CD4-positive, alpha-beta memory T cell (primary cell): ENCODE data around the gene GLS. TPM values are rescaled to one million over a fixed set of nuclear protein-coding genes. Genes with fewer than 3 reads are reported as not detected.
A peak's percentile ranks its signal among the peaks of the same experiment; 100 is the strongest.
"Not testable (repeated sequence)": the region's sequence is repeated elsewhere in the genome, so short reads cannot be mapped to it uniquely, and the experiment has no call there.

Source experiments
- CTCF ChIA-PET: fragments of 350-600 bp; sonication (Branson Sonifier 250); formaldehyde crosslinking; loops from one replicate; lab custom pipeline; 2021; ENCODE audit warnings: inconsistent platforms; ENCODE audit not compliant: partially characterized antibody; lab: Charles Lee
- POLR2A ChIA-PET: fragments of 350-600 bp; sonication (Branson Sonifier 250); formaldehyde crosslinking; loops from one replicate; lab custom pipeline; 2021; ENCODE audit not compliant: partially characterized antibody; lab: Charles Lee
- DNase-seq, 5 donors: peaks; one replicate each; pipeline versions ENCODE4 v3.0.0 to v3.0.0-alpha.2; 2020 to 2022; ENCODE audit warnings: mixed read lengths in 1 of 5
- H3K27ac ChIP-seq: one replicate; pipeline ENCODE4 v1.7.0; 2013; ENCODE audit warnings: low read depth, low read length
- H3K27me3 ChIP-seq: 2 replicates; pipeline ENCODE4 v1.7.0; 2013; ENCODE audit warnings: mild to moderate bottlenecking, low read length, moderate library complexity; ENCODE audit not compliant: insufficient read depth
- H3K36me3 ChIP-seq: 2 replicates; pipeline ENCODE4 v1.7.0; 2013; ENCODE audit warnings: mild to moderate bottlenecking, low read length, moderate library complexity; ENCODE audit not compliant: insufficient read depth
- H3K4me1 ChIP-seq: 2 replicates; pipeline ENCODE4 v1.7.0; 2013; ENCODE audit warnings: mild to moderate bottlenecking, low read length, moderate library complexity; ENCODE audit not compliant: insufficient read depth
- H3K4me3 ChIP-seq, 2 donors: one replicate each; pipeline ENCODE4 v1.7.0; 2013; ENCODE audit warnings: low read length in 2 of 2, mild to moderate bottlenecking in 1 of 2
- H3K9me3 ChIP-seq, 2 donors: one replicate each; pipeline ENCODE4 v1.7.0; 2013; ENCODE audit warnings: low read length in 2 of 2, control low read depth in 1 of 2; ENCODE audit not compliant: control insufficient read depth in 1 of 2
- H3K27ac Mint-ChIP-seq, 7 donors: one replicate each; pipeline ENCODE4 v1.8.0; 2020 to 2021; ENCODE audit warnings: mixed read lengths in 7 of 7, mild to moderate bottlenecking in 6 of 7, inconsistent platforms in 3 of 7, moderate library complexity in 3 of 7
- H3K27me3 Mint-ChIP-seq, 2 donors: one replicate each; pipeline ENCODE4 v1.8.0; 2020 to 2021; ENCODE audit warnings: mixed read lengths in 2 of 2
- H3K36me3 Mint-ChIP-seq, 2 donors: one replicate each; pipeline ENCODE4 v1.8.0; 2020 to 2021; ENCODE audit warnings: mixed read lengths in 2 of 2, inconsistent platforms in 1 of 2, mild to moderate bottlenecking in 1 of 2
- H3K4me1 Mint-ChIP-seq, 4 donors: one replicate each; pipeline ENCODE4 v1.8.0; 2020 to 2021; ENCODE audit warnings: mixed read lengths in 4 of 4, mild to moderate bottlenecking in 1 of 4
- H3K4me3 Mint-ChIP-seq, 8 donors: one replicate each; pipeline ENCODE4 v1.8.0; 2020 to 2021; ENCODE audit warnings: mixed read lengths in 8 of 8, mild to moderate bottlenecking in 7 of 8, moderate library complexity in 6 of 8, inconsistent platforms in 3 of 8
- H3K9me3 Mint-ChIP-seq, 8 donors: one replicate each; pipeline ENCODE4 v1.8.0; 2020 to 2021; ENCODE audit warnings: mixed read lengths in 8 of 8, mild to moderate bottlenecking in 5 of 8, inconsistent platforms in 3 of 8, moderate library complexity in 1 of 8
- intact Hi-C: fragments of 100-400 bp; cut with micrococcal nuclease; formaldehyde crosslinking; loops from one replicate; pipeline ENCODE4 v1.15.1; 2023
- polyA plus RNA-seq, 2 donors: library from polyadenylated mRNA; unstranded; fragments of 300-500 nt; fragmentation: Illumina TruSeq; gene quantifications; one replicate each; pipeline ENCODE4 v1.2.3, GENCODE V29; 2021
- total RNA-seq, 2 experiments: library from RNA; stranded (reverse); gene quantifications; one replicate each; pipeline ENCODE4 v1.2.3, GENCODE V29; 2021

The GLS gene
- total and polyA plus RNA-seq, 4 experiments from 2014 or later = 27.0 to 208 (median 132) TPM

- H3K4me3 ChIP-seq = peak overlapping the region; percentile 62 to 94
- peak overlapping the region; percentile 93 for H3K27ac ChIP-seq
- no peaks in the 10 kb centered on the region for H3K9me3 ChIP-seq
- ChIA-PET CTCF (interaction anchor here (1.0 to 3.3 kb wide), 6 partner anchors 10 to 140 kb away, joined by 3 to 27 read pairs (median 4); partner anchors contain the start of gene STAT1), POLR2A (interaction anchor here (0.6 to 7.3 kb wide), 35 partner anchors 9 to 1120 kb away, joined by 3 to 94 read pairs (median 6); partner anchors contain the start of genes MFSD6, NAB1, NABP1 and NEMP2)
- H3K4me3 Mint-ChIP-seq = peak overlapping the region; percentile 88 to 98 (median 96)
- no peaks in the 10 kb centered on the region for H3K27me3 ChIP-seq
- H3K27ac Mint-ChIP-seq = peak overlapping the region; percentile 94 to 99 (median 98)
- no peaks in the 10 kb centered on the region for H3K27me3 Mint-ChIP-seq
- H3K9me3 Mint-ChIP-seq = peaks cover 0 to 5% (median 0%) of the 10 kb centered on the region in 8 donors
- DNase-seq = no peak
- peaks cover 29 to 62% (median 43%) of the 10 kb centered on the region in 4 donors for H3K4me1 Mint-ChIP-seq
- intact Hi-C loops = loop anchor here (1.0 to 5.0 kb wide), 5 partner anchors 8 to 1100 kb away; partner anchors contain the start of genes NEMP2, ORMDL1, PMS1 and STAT4
- H3K36me3 Mint-ChIP-seq = peaks cover 7 to 31% of the 10 kb centered on the region in 2 donors
- peaks cover 53% of the 10 kb centered on the region for H3K4me1 ChIP-seq
- H3K36me3 ChIP-seq = no peaks in the 10 kb centered on the region
These were observed 1.8 kb downstream of the GLS start for GRCh38 chr2:190882411-190882766.

DNA sequence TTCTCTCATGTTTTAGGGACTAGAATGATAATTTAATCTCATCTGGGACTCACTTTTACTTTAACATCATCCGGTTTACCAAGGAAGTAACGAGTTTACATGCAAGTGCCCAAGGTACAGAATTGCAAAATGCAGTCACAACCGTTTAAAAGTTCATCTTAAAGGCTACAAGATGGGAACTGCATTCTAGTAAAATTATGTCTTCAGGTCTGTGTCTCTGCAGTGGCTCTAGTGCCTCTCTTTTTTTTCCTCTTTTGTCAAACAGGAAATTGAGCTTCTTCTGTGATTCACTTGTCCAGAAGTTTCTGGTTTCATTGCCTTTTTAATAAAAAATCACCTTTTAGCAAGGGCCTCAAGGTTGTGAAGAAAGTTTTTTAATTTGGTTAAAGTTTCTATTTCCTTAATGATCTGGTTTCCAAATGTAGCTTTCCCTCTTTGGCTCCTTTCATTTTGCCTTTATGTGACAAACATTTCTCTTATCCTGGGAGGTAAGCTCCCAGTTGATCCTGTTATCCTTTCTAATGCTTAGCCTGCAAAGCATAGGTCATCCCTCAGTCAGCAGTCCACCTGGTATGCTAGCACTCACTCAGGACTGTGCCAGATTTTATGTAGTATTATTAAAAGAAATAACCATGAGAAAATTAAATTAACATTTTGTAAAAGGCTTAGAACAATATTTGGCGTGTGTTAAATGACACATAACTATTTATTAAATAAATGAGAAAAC is 2.4 kb downstream of the GLS start:
- intact Hi-C loops = loop anchor here (1.0 to 5.0 kb wide), 5 partner anchors 7 to 1101 kb away; partner anchors contain the start of genes NEMP2, ORMDL1, PMS1 and STAT4
- peak in 1 of 5 donors; percentile 28 for DNase-seq
- Mint-ChIP-seq H3K4me1 (peaks cover 35 to 62% (median 46%) of the 10 kb centered on the region in 4 donors), H3K27me3 (no peaks in the 10 kb centered on the region), H3K36me3 (peaks cover 7 to 31% of the 10 kb centered on the region in 2 donors), H3K4me3 (peak overlapping the region; percentile 88 to 98 (median 96)), H3K9me3 (peaks cover 0 to 5% (median 0%) of the 10 kb centered on the region in 8 donors), H3K27ac (peak overlapping the region; percentile 94 to 99 (median 98))
- H3K9me3 ChIP-seq = no peaks in the 10 kb centered on the region
- H3K27me3 ChIP-seq = no peaks in the 10 kb centered on the region
- POLR2A ChIA-PET = interaction anchor here (0.6 to 7.3 kb wide), 21 partner anchors 9 to 1120 kb away, joined by 3 to 94 read pairs (median 11); partner anchors contain the start of genes NABP1, OSGEPL1, STAT1 and STAT4
- H3K27ac ChIP-seq = peak overlapping the region; percentile 93
- H3K36me3 ChIP-seq = no peaks in the 10 kb centered on the region
- peak overlapping the region; percentile 62 to 94 for H3K4me3 ChIP-seq
- CTCF ChIA-PET = interaction anchor here (1.2 to 3.3 kb wide), 4 partner anchors 10 to 132 kb away, joined by 3 to 27 read pairs (median 7); partner anchors contain the start of gene STAT1
- peaks cover 60% of the 10 kb centered on the region for H3K4me1 ChIP-seq

DNA sequence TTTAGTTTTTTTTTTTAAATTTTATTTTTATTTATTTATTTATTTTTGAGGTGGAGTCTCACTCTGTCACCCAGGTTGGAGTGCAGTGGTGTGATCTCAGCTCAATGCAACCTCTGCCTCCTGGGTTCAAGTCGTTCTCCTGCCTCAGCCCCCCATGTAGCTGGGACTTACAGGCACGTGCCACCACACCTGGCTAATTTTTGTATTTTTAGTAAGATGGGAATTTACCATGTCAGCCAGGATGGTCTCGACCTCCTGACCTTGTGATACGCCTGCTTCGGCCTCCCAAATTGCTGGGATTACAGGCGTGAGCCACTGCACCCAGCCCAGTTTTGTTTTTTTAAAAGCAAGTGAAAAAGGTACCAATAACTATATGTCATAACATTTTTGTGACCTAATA is 5.2 kb downstream of the GLS start:
- DNase-seq, H3K27ac ChIP-seq, H3K27me3 ChIP-seq, H3K4me3 ChIP-seq, H3K27me3 Mint-ChIP-seq, H3K9me3 ChIP-seq, H3K9me3 Mint-ChIP-seq, intact Hi-C loops, H3K36me3 ChIP-seq: not testable (repeated sequence)
- H3K4me1 ChIP-seq = peaks cover 80% of the 10 kb centered on the region
- POLR2A ChIA-PET = interaction anchor here (0.8 to 1.5 kb wide), 4 partner anchors 13 to 82 kb away, joined by 3 to 5 read pairs (median 4); no protein-coding TSS in a partner anchor
- peaks cover 47 to 79% (median 61%) of the 10 kb centered on the region in 4 donors for H3K4me1 Mint-ChIP-seq
- H3K27ac Mint-ChIP-seq = peak overlapping the region in 1 of 7 donors; percentile 12
- H3K4me3 Mint-ChIP-seq = peak overlapping the region in 7 of 8 donors; percentile 21 to 63 (median 47)
- CTCF ChIA-PET = interaction anchor here (0.7 to 7.6 kb wide), 4 partner anchors 13 to 128 kb away, joined by 3 to 62 read pairs (median 3); partner anchors contain the start of gene STAT1
- peaks cover 7 to 33% of the 10 kb centered on the region in 2 donors for H3K36me3 Mint-ChIP-seq

GRCh38 chr2:190887089-190887488 is 6.5 kb downstream of the GLS start:
- ChIA-PET CTCF (interaction anchor here (7.6 kb wide), 1 partner anchor 35 kb away, joined by 62 read pairs; no protein-coding TSS in a partner anchor), POLR2A (interaction anchor here (1.1 to 1.5 kb wide), 3 partner anchors 25 to 126 kb away, joined by 3 to 4 read pairs (median 3); no protein-coding TSS in a partner anchor)
- Histone ChIP-seq H3K4me1 (peaks cover 92% of the 10 kb centered on the region), H3K27ac (no peak overlapping the region), H3K27me3 (no peaks in the 10 kb centered on the region), H3K4me3 (no peak overlapping the region), H3K9me3 (no peaks in the 10 kb centered on the region), H3K36me3 (peaks cover 4% of the 10 kb centered on the region)
- peak overlapping the region in 2 of 7 donors; percentile 12 to 77 for H3K27ac Mint-ChIP-seq
- H3K9me3 Mint-ChIP-seq = peaks cover 0 to 2% (median 0%) of the 10 kb centered on the region in 8 donors
- H3K4me3 Mint-ChIP-seq = peak overlapping the region in 4 of 8 donors; percentile 57 to 79 (median 76)
- no peak for DNase-seq
- peaks cover 53 to 85% (median 71%) of the 10 kb centered on the region in 4 donors for H3K4me1 Mint-ChIP-seq
- intact Hi-C loops = no loop called here
- no peaks in the 10 kb centered on the region for H3K27me3 Mint-ChIP-seq
- H3K36me3 Mint-ChIP-seq = peaks cover 11 to 36% of the 10 kb centered on the region in 2 donors

DNA sequence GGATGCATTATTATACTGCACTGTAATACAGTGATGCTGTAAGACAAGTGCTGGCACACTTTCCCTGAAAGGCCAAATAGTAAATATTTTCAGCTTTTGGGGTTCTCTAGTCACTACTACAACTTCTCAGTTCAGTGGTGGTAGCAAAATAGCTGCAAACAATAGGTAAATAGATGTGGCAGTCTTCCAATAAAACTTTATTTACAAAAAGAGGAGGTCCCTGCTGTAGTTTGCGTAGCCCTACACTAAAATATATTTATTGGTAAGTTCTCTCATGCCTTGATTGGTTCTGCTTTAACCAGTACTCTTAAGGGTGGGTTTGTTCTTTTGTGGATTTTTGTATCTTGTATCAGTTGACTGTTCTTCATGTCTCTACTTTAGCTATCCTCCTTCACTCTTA is 7.8 kb downstream of the GLS start:
- H3K27me3 Mint-ChIP-seq = no peaks in the 10 kb centered on the region
- H3K4me3 ChIP-seq = no peak overlapping the region
- no peak for DNase-seq
- peaks cover 0 to 2% (median 0%) of the 10 kb centered on the region in 8 donors for H3K9me3 Mint-ChIP-seq
- H3K4me1 Mint-ChIP-seq = peaks cover 51 to 83% (median 70%) of the 10 kb centered on the region in 4 donors
- POLR2A ChIA-PET = interaction anchor here (0.9 to 7.9 kb wide), 4 partner anchors 8 to 57 kb away, joined by 3 to 94 read pairs (median 6); partner anchors contain the start of gene GLS
- H3K4me3 Mint-ChIP-seq = peak overlapping the region in 6 of 8 donors; percentile 49 to 79 (median 66)
- CTCF ChIA-PET = interaction anchor here (0.8 to 7.6 kb wide), 3 partner anchors 9 to 90 kb away, joined by 3 to 62 read pairs (median 3); no protein-coding TSS in a partner anchor
- no peaks in the 10 kb centered on the region for H3K27me3 ChIP-seq
- peaks cover 98% of the 10 kb centered on the region for H3K4me1 ChIP-seq
- peaks cover 4% of the 10 kb centered on the region for H3K36me3 ChIP-seq
- intact Hi-C loops = no loop called here
- no peak overlapping the region for H3K27ac ChIP-seq
- no peaks in the 10 kb centered on the region for H3K9me3 ChIP-seq
- H3K36me3 Mint-ChIP-seq = peaks cover 12 to 30% of the 10 kb centered on the region in 2 donors
- peak overlapping the region in 6 of 7 donors; percentile 12 to 77 (median 33) for H3K27ac Mint-ChIP-seq

DNA sequence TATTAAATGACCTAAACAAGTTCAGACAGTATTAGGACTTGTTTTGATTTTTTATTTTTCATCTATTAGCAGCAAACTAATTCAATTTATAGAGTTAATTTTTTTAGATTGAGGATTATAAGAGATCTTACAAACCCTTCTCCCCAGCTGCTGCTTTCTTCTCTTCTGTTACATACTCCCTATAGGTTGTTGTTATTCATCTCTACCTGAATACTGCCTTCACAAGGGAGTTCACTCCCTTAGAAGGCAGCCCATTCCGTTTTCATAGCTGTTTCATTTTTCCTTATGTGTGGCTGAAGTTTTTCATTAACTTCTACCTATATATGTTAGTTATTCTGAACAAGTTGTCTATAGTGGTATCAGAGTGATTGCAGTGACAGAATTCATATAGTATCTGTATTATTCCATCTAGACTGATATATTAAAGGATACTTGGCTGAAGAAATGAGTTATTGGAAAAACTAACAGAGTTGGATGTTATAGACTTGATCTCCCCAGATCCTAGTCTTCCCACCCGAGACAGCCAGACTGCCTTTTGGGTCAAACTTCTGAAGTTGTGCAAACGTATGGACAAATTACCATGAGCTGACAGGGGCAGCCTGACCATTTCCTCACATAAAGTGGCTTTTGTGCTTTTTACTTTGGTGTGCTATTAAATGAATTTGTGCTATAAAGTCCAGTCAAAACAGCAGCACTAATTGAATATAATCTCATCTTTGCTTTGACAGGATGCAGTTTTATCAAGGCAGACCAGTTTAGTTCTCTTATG is 8.7 kb downstream of the GLS start:
- Mint-ChIP-seq H3K4me1 (peaks cover 48 to 83% (median 66%) of the 10 kb centered on the region in 4 donors), H3K27ac (peak overlapping the region; percentile 10 to 86 (median 65)), H3K9me3 (peaks cover 0 to 2% (median 0%) of the 10 kb centered on the region in 8 donors), H3K4me3 (peak overlapping the region in 7 of 8 donors; percentile 7 to 75 (median 64)), H3K27me3 (no peaks in the 10 kb centered on the region), H3K36me3 (peaks cover 7 to 26% of the 10 kb centered on the region in 2 donors)
- Histone ChIP-seq H3K36me3 (peaks cover 4% of the 10 kb centered on the region), H3K9me3 (no peaks in the 10 kb centered on the region), H3K4me1 (peaks cover 89% of the 10 kb centered on the region), H3K27ac (no peak overlapping the region), H3K27me3 (no peaks in the 10 kb centered on the region), H3K4me3 (no peak overlapping the region)
- ChIA-PET CTCF (interaction anchor here (0.8 to 7.6 kb wide), 3 partner anchors 9 to 89 kb away, joined by 3 to 62 read pairs (median 3); no protein-coding TSS in a partner anchor), POLR2A (interaction anchor here (0.9 to 7.9 kb wide), 5 partner anchors 9 to 56 kb away, joined by 3 to 94 read pairs (median 3); partner anchors contain the start of gene GLS)
- intact Hi-C loops = no loop called here
- DNase-seq = no peak
